H1 (cell line): ENCODE results near the gene USP8. TPM values are rescaled to one million over a fixed set of nuclear protein-coding genes. Genes with fewer than 3 reads are reported as not detected.

Source experiments
- CTCF ChIA-PET: fragments of 300-600 bp; sonication (Branson Sonifier 250); formaldehyde crosslinking; loops from one replicate; lab custom pipeline; 2021; ENCODE audit not compliant: partially characterized antibody; lab: Charles Lee
- POLR2A ChIA-PET: fragments of 300-600 bp; sonication (Branson Sonifier 250); formaldehyde crosslinking; loops from one replicate; lab custom pipeline; 2021; ENCODE audit warnings: inconsistent platforms; ENCODE audit not compliant: partially characterized antibody; lab: Charles Lee
- DNase-seq, 2 experiments: peaks; one replicate each; pipeline versions ENCODE4 v3.0.0 to v3.0.0-alpha.2; 2010 to 2022; ENCODE audit warnings: low spot score in 2 of 2, low read depth in 1 of 2, mixed read lengths in 1 of 2
- FAIRE-seq: peaks from 2 replicates; lab custom pipeline; 2011; peaks lifted over from hg19 to GRCh38; lab: Jason Lieb, UNC
- H2AFZ ChIP-seq: 2 replicates; pipeline ENCODE4 v1.8.1; 2012; ENCODE audit warnings: low read length, inconsistent platforms
- H2AK5ac ChIP-seq: 2 replicates; pipeline ENCODE4 v1.6.1; 2013; ENCODE audit warnings: low read depth, low read length
- H2BK120ac ChIP-seq: replicated peaks from 2 replicates; pipeline ENCODE3; 2013; ENCODE audit warnings: low read depth, low read length, inconsistent platforms
- H2BK12ac ChIP-seq: 2 replicates; pipeline ENCODE4 v1.6.1; 2013; ENCODE audit warnings: low read depth, low read length
- H2BK15ac ChIP-seq: 2 replicates; pipeline ENCODE4 v1.6.1; 2013; ENCODE audit warnings: low read length
- H2BK20ac ChIP-seq: 2 replicates; pipeline ENCODE4 v1.6.1; 2013; ENCODE audit warnings: low read length
- H2BK5ac ChIP-seq: 2 replicates; pipeline ENCODE4 v1.6.1; 2013; ENCODE audit warnings: low read depth, low read length
- H3K14ac ChIP-seq: 2 replicates; pipeline ENCODE4 v1.6.1; 2013; ENCODE audit warnings: inconsistent platforms; ENCODE audit not compliant: insufficient read length
- H3K18ac ChIP-seq: 2 replicates; pipeline ENCODE4 v1.6.1; 2013; ENCODE audit warnings: low read length; ENCODE audit errors: extremely low read depth
- H3K23ac ChIP-seq: 2 replicates; pipeline ENCODE4 v1.6.1; 2013; ENCODE audit warnings: inconsistent platforms; ENCODE audit not compliant: insufficient read length
- H3K23me2 ChIP-seq: 2 replicates; pipeline ENCODE4 v1.6.1; 2013; ENCODE audit warnings: low read depth, low read length
- H3K27ac ChIP-seq: 2 replicates; pipeline ENCODE4 v1.6.1; 2011; ENCODE audit warnings: low read depth, low read length, inconsistent platforms
- H3K27me3 ChIP-seq, 4 experiments: replicated peaks in 1 of 4; 1 replicate in 1 of 4; 2 replicates in 3 of 4; pipeline versions ENCODE4 v1.6.1 to v1.8.1; 2011 to 2013; ENCODE audit warnings: low read length in 3 of 4, mild to moderate bottlenecking in 3 of 4, inconsistent platforms in 2 of 4, mixed read lengths in 2 of 4, moderate library complexity in 1 of 4; ENCODE audit not compliant: control insufficient read depth in 3 of 4, insufficient read depth in 3 of 4; ENCODE audit errors: extremely low read depth in 1 of 4
- H3K36me3 ChIP-seq, 4 experiments: 2 replicates each; pipeline versions ENCODE4 v1.6.1 to v1.8.1; 2011 to 2013; ENCODE audit warnings: mild to moderate bottlenecking in 4 of 4, low read length in 3 of 4, moderate library complexity in 2 of 4, control low read depth in 1 of 4, inconsistent platforms in 1 of 4; ENCODE audit not compliant: insufficient read depth in 4 of 4, control insufficient read depth in 2 of 4
- H3K4ac ChIP-seq: replicated peaks from 2 replicates; pipeline ENCODE3; 2013; ENCODE audit warnings: low read length, low read depth, mixed read lengths, inconsistent platforms; ENCODE audit not compliant: insufficient read length
- H3K4me1 ChIP-seq, 4 experiments: replicated peaks in 1 of 4; 1 replicate in 1 of 4; 2 replicates in 3 of 4; pipeline versions ENCODE4 v1.6.1 to v1.8.1; 2011 to 2013; ENCODE audit warnings: low read length in 3 of 4, inconsistent platforms in 2 of 4, mixed read lengths in 1 of 4; ENCODE audit not compliant: insufficient read depth in 4 of 4, control insufficient read depth in 3 of 4
- H3K4me2 ChIP-seq, 2 experiments: 2 replicates each; pipeline versions ENCODE4 v1.6.1 to v1.8.1; 2011 to 2013; ENCODE audit warnings: low read depth in 2 of 2, low read length in 2 of 2, control low read depth in 1 of 2, inconsistent platforms in 1 of 2, mild to moderate bottlenecking in 1 of 2; ENCODE audit not compliant: insufficient read depth in 1 of 2
- H3K4me3 ChIP-seq, 4 experiments: fragments of 200-600, 300-600 bp in 1 of 4; sonication (generic), shearing (Covaris generic), sonication (Bioruptor Twin) in 1 of 4; 2 replicates each; pipeline versions ENCODE4 v1.5.1 to v1.8.1; 2011 to 2016; ENCODE audit warnings: low read length in 4 of 4, low read depth in 3 of 4, control low read depth in 2 of 4, inconsistent platforms in 2 of 4, mild to moderate bottlenecking in 2 of 4, mixed read lengths in 1 of 4, moderate library complexity in 1 of 4; ENCODE audit not compliant: insufficient read depth in 2 of 4; ENCODE audit errors: extremely low read depth in 1 of 4
- H3K56ac ChIP-seq: replicated peaks from 2 replicates; pipeline ENCODE3; 2013; ENCODE audit warnings: low read depth, mild to moderate bottlenecking, mixed read lengths, low read length, inconsistent platforms; ENCODE audit not compliant: insufficient read length
- H3K79me1 ChIP-seq: 2 replicates; pipeline ENCODE4 v1.6.1; 2013; ENCODE audit warnings: low read depth, low read length, control low read depth
- H3K79me2 ChIP-seq, 2 experiments: 2 replicates each; pipeline versions ENCODE4 v1.6.1 to v1.8.1; 2012 to 2013; ENCODE audit warnings: low read length in 2 of 2, mild to moderate bottlenecking in 2 of 2, inconsistent platforms in 1 of 2; ENCODE audit not compliant: insufficient read depth in 2 of 2, control insufficient read depth in 1 of 2
- H3K9ac ChIP-seq, 4 experiments: replicated peaks in 1 of 4; 1 replicate in 1 of 4; 2 replicates in 3 of 4; pipeline versions ENCODE4 v1.6.1 to v1.8.1; 2011 to 2013; ENCODE audit warnings: low read depth in 3 of 4, low read length in 3 of 4, control low read depth in 2 of 4, mild to moderate bottlenecking in 2 of 4, moderate library complexity in 2 of 4, inconsistent platforms in 1 of 4; ENCODE audit errors: extremely low read depth in 1 of 4
- H3K9me3 ChIP-seq, 2 experiments: 2 replicates each; pipeline versions ENCODE4 v1.6.1 to v1.8.1; 2012 to 2013; ENCODE audit warnings: mild to moderate bottlenecking in 2 of 2, moderate library complexity in 2 of 2, control low read depth in 1 of 2, inconsistent platforms in 1 of 2, low read depth in 1 of 2, low read length in 1 of 2, mixed read lengths in 1 of 2; ENCODE audit not compliant: insufficient read depth in 2 of 2
- H4K20me1 ChIP-seq, 2 experiments: replicated peaks in 1 of 2; 2 replicates each; pipeline versions ENCODE3 to v1.8.1; 2011 to 2013; ENCODE audit warnings: inconsistent platforms in 2 of 2, low read length in 2 of 2, mild to moderate bottlenecking in 1 of 2; ENCODE audit not compliant: insufficient read depth in 2 of 2, control insufficient read depth in 1 of 2
- H4K5ac ChIP-seq: 2 replicates; pipeline ENCODE4 v1.6.1; 2013; ENCODE audit warnings: low read length, low read depth, mixed read lengths, inconsistent platforms; ENCODE audit not compliant: insufficient read length
- H4K8ac ChIP-seq: 2 replicates; pipeline ENCODE4 v1.8.0; 2013; ENCODE audit warnings: mild to moderate bottlenecking, moderate library complexity, low read length, inconsistent platforms; ENCODE audit not compliant: insufficient read depth; ENCODE audit errors: extremely low read depth
- H4K91ac ChIP-seq: replicated peaks from 2 replicates; pipeline ENCODE3; 2013; ENCODE audit warnings: low read length, mixed read lengths, inconsistent platforms; ENCODE audit not compliant: insufficient read length
- ASH2L ChIP-seq: fragments of 200-600, 300-600 bp; sonication (generic); IDR thresholded peaks from one replicate; pipeline ENCODE4 v1.7.1; 2017; ENCODE audit warnings: low read length
- CHD2 ChIP-seq: IDR thresholded peaks from 2 replicates; pipeline ENCODE4 v1.6.1; 2012; ENCODE audit warnings: low read length, improper control_type of control experiment
- CREB1 ChIP-seq: IDR thresholded peaks from 2 replicates; pipeline ENCODE4 v1.6.1; 2012; ENCODE audit warnings: inconsistent platforms
- CTCF ChIP-seq, 3 experiments: IDR thresholded peaks; 1 replicate in 2 of 3; 2 replicates in 1 of 3; pipeline versions ENCODE4 v1.5.1 to v1.6.1; 2011; ENCODE audit warnings: low read length in 3 of 3, mild to moderate bottlenecking in 3 of 3, inconsistent platforms in 2 of 3, low read depth in 1 of 3, moderate library complexity in 1 of 3; ENCODE audit not compliant: insufficient read depth in 1 of 3; ENCODE audit errors: control extremely low read depth in 1 of 3
- FOSL1 ChIP-seq: IDR thresholded peaks from 2 replicates; pipeline ENCODE4 v1.6.1; 2011; ENCODE audit warnings: mild to moderate bottlenecking, low read depth, low read length, moderate library complexity; ENCODE audit not compliant: insufficient read depth
- HDAC6 ChIP-seq: IDR thresholded peaks from one replicate; pipeline ENCODE4 v1.7.1; 2012; ENCODE audit warnings: low read depth, mild to moderate bottlenecking, inconsistent platforms, low read length, moderate library complexity
- JUND ChIP-seq: IDR thresholded peaks from 2 replicates; pipeline ENCODE4 v1.6.1; 2011; ENCODE audit warnings: mild to moderate bottlenecking, improper control_type of control experiment, low read length
- KDM4A ChIP-seq: IDR thresholded peaks from one replicate; pipeline ENCODE4 v1.7.1; 2012; ENCODE audit warnings: low read depth, mild to moderate bottlenecking, moderate library complexity, low read length, inconsistent platforms; ENCODE audit not compliant: severe bottlenecking
- POLR2A ChIP-seq, 2 experiments: IDR thresholded peaks; 1 replicate in 1 of 2; 2 replicates in 1 of 2; pipeline ENCODE4 v1.6.1; 2011; ENCODE audit warnings: low read depth in 2 of 2, low read length in 2 of 2, mild to moderate bottlenecking in 2 of 2; ENCODE audit errors: control extremely low read depth in 1 of 2
- SIN3A ChIP-seq, 2 experiments: IDR thresholded peaks in 1 of 2; conservative IDR thresholded peaks in 1 of 2; 2 replicates each; pipeline ENCODE4 v1.6.1; 2011 to 2012; ENCODE audit warnings: low read length in 2 of 2, improper control_type of control experiment in 1 of 2, low read depth in 1 of 2, mild to moderate bottlenecking in 1 of 2
- SP2 ChIP-seq: IDR thresholded peaks from 2 replicates; pipeline ENCODE4 v1.6.1; 2012; ENCODE audit warnings: mild to moderate bottlenecking, low read length, inconsistent platforms
- polyA plus RNA-seq, 7 experiments: library from polyadenylated mRNA; depleted of rRNA in 3 of 7; stranded (reverse) in 5 of 7; unstranded in 2 of 7; fragments of >200 nt in 5 of 7; fragments of 200-250 nt in 2 of 7; gene quantifications; 1 replicate in 5 of 7; 2 replicates in 1 of 7; 4 replicates in 1 of 7; pipeline versions ENCODE4 v1.2.1 to v1.2.3, GENCODE V29; 2011 to 2013; ENCODE audit warnings: missing spikeins in 2 of 7, mixed read lengths in 2 of 7
- total RNA-seq: library from RNA; stranded (reverse); fragmentation: NEBNext Ultra II Directional; extraction: Animal tissue kit (Norgen Biotek cat#: 25700); gene quantifications from 2 replicates; pipeline ENCODE4 v1.2.1, GENCODE V29; 2021

Gene USP8
- total and polyA plus RNA-seq, 2 of the 8 experiments (the other 6 are each of a cell fraction or from before 2014, with no cell fraction given) = 19.9 to 66.2 TPM

- no peak overlapping the region for H3K56ac ChIP-seq
- no peak overlapping the region for H2BK5ac ChIP-seq
- no peaks in the 10 kb centered on the region for H4K20me1 ChIP-seq
- no peaks in the 10 kb centered on the region for H3K36me3 ChIP-seq
- ChIA-PET POLR2A (no interaction called here), CTCF (no interaction called here)
- H3K27me3 ChIP-seq = no peaks in the 10 kb centered on the region
- H3K27ac ChIP-seq = no peak overlapping the region
- no peak overlapping the region for H3K4me2 ChIP-seq
- no peak overlapping the region for H2AK5ac ChIP-seq
- DNase-seq = no peak
- H2BK12ac ChIP-seq = no peak overlapping the region
- no peak for FAIRE-seq
- no peak overlapping the region for H4K8ac ChIP-seq
- H4K5ac ChIP-seq = no peak overlapping the region
- no peak overlapping the region for H3K23ac ChIP-seq
- H3K79me2 ChIP-seq = no peaks in the 10 kb centered on the region
- no peak overlapping the region for H2BK15ac ChIP-seq
- no peak overlapping the region for H2BK20ac ChIP-seq
- H3K9me3 ChIP-seq = no peaks in the 10 kb centered on the region
- no peaks in the 10 kb centered on the region for H3K4me1 ChIP-seq
- no peak overlapping the region for H3K4me3 ChIP-seq
- no peak overlapping the region for H4K91ac ChIP-seq
- H3K18ac ChIP-seq = no peak overlapping the region
- no peak overlapping the region for H3K14ac ChIP-seq
- TF ChIP-seq HDAC6 (no peak), JUND (no peak), CHD2 (no peak), KDM4A (no peak), CTCF (IDR thresholded peaks at IDR 0.05; ENCODE audit: control extremely low read depth in 1 of 3, insufficient read depth in 1 of 3, low read depth in 1 of 3, low read length in 3 of 3) (no peak), CREB1 (no peak), SIN3A (conservative IDR thresholded peaks at IDR 0.05 in 1 of 2, IDR thresholded peaks at IDR 0.05 in 1 of 2; ENCODE audit: low read depth in 1 of 2, low read length in 2 of 2) (no peak), ASH2L (no peak), POLR2A (IDR thresholded peaks at IDR 0.05; ENCODE audit: control extremely low read depth in 1 of 2, low read depth in 2 of 2, low read length in 2 of 2) (no peak), FOSL1 (no peak), SP2 (no peak)
- H3K9ac ChIP-seq = no peak overlapping the region
- no peak overlapping the region for H3K4ac ChIP-seq
- no peak overlapping the region for H2BK120ac ChIP-seq
- no peak overlapping the region for H2AFZ ChIP-seq
- no peaks in the 10 kb centered on the region for H3K23me2 ChIP-seq
- no peaks in the 10 kb centered on the region for H3K79me1 ChIP-seq
Observed at GRCh38 chr15:50513001-50513400, 88.8 kb downstream of the USP8 start.
